Measurements from ENCODE around the gene PANK2.

PANK2 gene

GRCh38 chr20:3922223-3922982, 33.2 kb downstream of the PANK2 start:
- no peak for DNase-seq (ENCODE audit: low spot score)
- CTCF ChIA-PET, result interaction anchor here (1.1 kb wide), 1 partner anchor 21 kb away, joined by 3 read pairs; no protein-coding TSS in a partner anchor
- POLR2A ChIA-PET (ENCODE audit: low non-redundant PET), result no interaction called here

GRCh38 chr20:3922983-3923339, 33.8 kb downstream of the PANK2 start:
- H3K27ac ChIP-seq, result peak overlapping the region; percentile 49
- no peak for DNase-seq (ENCODE audit: low spot score)
- CTCF ChIA-PET, result no interaction called here
- POLR2A ChIA-PET (ENCODE audit: low non-redundant PET), result no interaction called here
- TF ChIP-seq CTCF (conservative IDR thresholded peaks at IDR 0.05; ENCODE audit: low read depth), result no peak

More at GRCh38 chr20:3922223-3922982, 33.2 kb downstream of the PANK2 start:
- TF ChIP-seq CTCF (conservative IDR thresholded peaks at IDR 0.05; ENCODE audit: low read depth), result no peak
- peak overlapping the region; percentile 49 for H3K27ac ChIP-seq

GRCh38 chr20:3923818-3924217, 34.6 kb downstream of the PANK2 start:
- CTCF ChIA-PET, result no interaction called here
- peak overlapping the region; percentile 83 for H3K27ac ChIP-seq
- POLR2A ChIA-PET (ENCODE audit: low non-redundant PET), result no interaction called here
- DNase-seq (ENCODE audit: low spot score), result no peak
- no peak for TF ChIP-seq CTCF (conservative IDR thresholded peaks at IDR 0.05; ENCODE audit: low read depth)

GRCh38 chr20:3924304-3925112, 35.3 kb downstream of the PANK2 start:
- H3K27ac ChIP-seq, result peak overlapping the region; percentile 83
- TF ChIP-seq CTCF (conservative IDR thresholded peaks at IDR 0.05; ENCODE audit: low read depth), result no peak
- no peak for DNase-seq (ENCODE audit: low spot score)
- ChIA-PET CTCF (no interaction called here), POLR2A (ENCODE audit: low non-redundant PET) (no interaction called here)

GRCh38 chr20:3925113-3925695, 36.0 kb downstream of the PANK2 start:
- TF ChIP-seq CTCF (conservative IDR thresholded peaks at IDR 0.05; ENCODE audit: low read depth), result no peak
- peak overlapping the region; percentile 83 for H3K27ac ChIP-seq
- CTCF ChIA-PET, result no interaction called here
- DNase-seq (ENCODE audit: low spot score), result no peak
- POLR2A ChIA-PET (ENCODE audit: low non-redundant PET), result no interaction called here

- POLR2A ChIA-PET (ENCODE audit: low non-redundant PET), result interaction anchor here (0.6 kb wide), 1 partner anchor 34 kb away, joined by 3 read pairs; no protein-coding TSS in a partner anchor
- no peak for DNase-seq (ENCODE audit: low spot score)
- peak overlapping the region; percentile 83 for H3K27ac ChIP-seq
- no peak for TF ChIP-seq CTCF (conservative IDR thresholded peaks at IDR 0.05; ENCODE audit: low read depth)
- CTCF ChIA-PET, result interaction anchor here (0.6 kb wide), 1 partner anchor 68 kb away, joined by 3 read pairs; no protein-coding TSS in a partner anchor
Measured at GRCh38 chr20:3925899-3926638, 36.9 kb downstream of the PANK2 start.

Measured in RWPE1 (cell line).